ENCODE results near the gene CCDC50.

CCDC50 gene

DNA sequence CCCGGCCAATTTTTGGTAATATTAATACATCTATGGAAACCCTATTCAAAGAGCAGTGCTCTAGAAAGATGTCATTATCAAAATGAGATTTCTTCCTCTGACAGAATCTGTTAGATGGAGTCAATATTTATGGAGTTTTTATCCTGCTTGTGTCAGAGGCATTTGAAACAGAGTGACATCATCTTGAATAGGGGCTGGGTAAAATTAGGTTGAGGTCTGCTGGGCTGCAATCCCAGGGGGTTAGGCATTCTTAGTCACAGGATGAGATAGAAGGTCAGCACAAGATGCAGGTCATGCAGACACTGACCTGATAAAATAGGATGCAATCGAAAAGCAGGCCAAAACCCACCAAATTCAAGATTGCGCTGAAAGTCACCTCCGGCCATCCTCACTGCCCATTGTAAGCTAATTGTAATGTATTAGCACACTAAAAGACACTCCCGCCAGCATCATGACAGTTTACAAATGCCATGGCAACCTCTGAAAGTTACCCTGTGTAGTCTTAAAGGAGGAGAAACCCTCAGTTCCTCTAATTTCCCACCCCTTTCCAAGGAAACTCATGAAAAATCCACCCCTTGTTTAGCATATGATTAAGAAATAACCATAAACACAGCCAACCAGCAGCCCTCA lies 27.3 kb upstream of the CCDC50 start:
- TF ChIP-seq, protein P1, sequence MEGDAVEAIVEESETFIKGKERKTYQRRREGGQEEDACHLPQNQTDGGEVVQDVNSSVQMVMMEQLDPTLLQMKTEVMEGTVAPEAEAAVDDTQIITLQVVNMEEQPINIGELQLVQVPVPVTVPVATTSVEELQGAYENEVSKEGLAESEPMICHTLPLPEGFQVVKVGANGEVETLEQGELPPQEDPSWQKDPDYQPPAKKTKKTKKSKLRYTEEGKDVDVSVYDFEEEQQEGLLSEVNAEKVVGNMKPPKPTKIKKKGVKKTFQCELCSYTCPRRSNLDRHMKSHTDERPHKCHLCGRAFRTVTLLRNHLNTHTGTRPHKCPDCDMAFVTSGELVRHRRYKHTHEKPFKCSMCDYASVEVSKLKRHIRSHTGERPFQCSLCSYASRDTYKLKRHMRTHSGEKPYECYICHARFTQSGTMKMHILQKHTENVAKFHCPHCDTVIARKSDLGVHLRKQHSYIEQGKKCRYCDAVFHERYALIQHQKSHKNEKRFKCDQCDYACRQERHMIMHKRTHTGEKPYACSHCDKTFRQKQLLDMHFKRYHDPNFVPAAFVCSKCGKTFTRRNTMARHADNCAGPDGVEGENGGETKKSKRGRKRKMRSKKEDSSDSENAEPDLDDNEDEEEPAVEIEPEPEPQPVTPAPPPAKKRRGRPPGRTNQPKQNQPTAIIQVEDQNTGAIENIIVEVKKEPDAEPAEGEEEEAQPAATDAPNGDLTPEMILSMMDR (IDR thresholded peaks at IDR 0.05; ENCODE audit: extremely low read depth, insufficient read depth, missing control alignments) = no peak
- no peak for DNase-seq (ENCODE audit: low spot score)
- in situ Hi-C loops (cut with MboI; ENCODE audit: low pct_unique_long_range_greater_than_20kb, low sequenced_read_pairs, unreplicated experiment) = no loop called here

DNA sequence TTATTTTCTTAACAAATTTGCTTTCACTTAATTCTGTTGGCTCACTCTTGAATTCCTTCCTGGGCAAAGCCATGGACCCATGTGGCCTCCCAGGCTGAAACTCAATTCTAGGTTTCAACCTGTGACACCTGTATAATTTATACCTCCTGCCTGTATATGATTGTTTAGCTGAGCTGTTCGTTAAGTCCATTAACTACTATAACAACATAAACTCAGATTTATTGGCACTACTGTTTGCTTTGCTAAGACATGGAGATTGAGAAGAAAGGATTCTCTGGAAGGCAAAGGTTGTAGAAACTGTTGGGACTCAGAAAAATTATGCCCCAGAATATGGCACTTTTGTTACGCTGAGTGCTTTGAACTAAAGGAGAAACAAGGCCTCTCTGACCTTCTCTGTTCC lies 26.7 kb upstream of the CCDC50 start:
- TF ChIP-seq, protein P1 (IDR thresholded peaks at IDR 0.05; ENCODE audit: extremely low read depth, insufficient read depth, missing control alignments) = no peak
- in situ Hi-C loops (cut with MboI; ENCODE audit: low pct_unique_long_range_greater_than_20kb, low sequenced_read_pairs, unreplicated experiment) = no loop called here
- DNase-seq (ENCODE audit: low spot score) = no peak

DNA sequence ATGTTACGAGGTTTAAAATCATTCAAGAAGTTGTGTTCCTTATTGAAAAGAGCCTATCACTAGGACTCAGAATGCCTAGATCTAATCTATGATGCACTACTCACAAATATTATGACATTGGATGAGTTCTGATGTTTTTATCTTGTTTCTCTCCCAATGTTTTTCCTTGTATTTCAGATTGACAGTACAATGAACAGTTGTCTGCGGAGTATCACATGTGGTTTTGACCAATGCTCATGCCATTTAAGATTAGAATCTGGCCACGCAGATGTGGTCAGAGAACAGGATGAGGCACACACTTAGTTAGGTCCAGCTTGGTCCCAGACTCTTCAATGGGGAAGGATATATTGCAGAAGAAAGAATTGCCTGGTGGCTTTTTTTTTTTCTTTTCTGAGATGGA lies 25.6 kb upstream of the CCDC50 start:
- in situ Hi-C loops (cut with MboI; ENCODE audit: low pct_unique_long_range_greater_than_20kb, low sequenced_read_pairs, unreplicated experiment) = no loop called here
- TF ChIP-seq, protein P1 (IDR thresholded peaks at IDR 0.05; ENCODE audit: extremely low read depth, insufficient read depth, missing control alignments) = no peak
- DNase-seq (ENCODE audit: low spot score) = no peak

DNA sequence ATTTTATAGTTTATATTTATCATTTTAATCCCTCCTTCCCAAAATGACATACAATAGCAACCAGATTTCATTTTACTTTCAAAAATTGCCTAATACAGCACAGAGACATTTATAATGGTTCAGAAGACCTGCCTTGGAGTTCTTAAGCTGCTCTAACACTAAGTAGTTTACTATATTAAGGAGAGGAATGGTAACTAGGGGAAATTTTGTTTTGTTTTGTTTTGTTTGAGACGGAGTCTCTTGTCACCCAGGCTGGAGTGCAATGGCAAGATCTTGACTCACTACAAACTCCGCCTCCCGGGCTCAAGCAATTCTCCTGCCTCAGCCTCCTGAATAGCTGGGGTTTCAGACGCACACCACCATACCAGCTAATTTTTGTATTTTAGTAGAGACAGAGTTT lies 22.8 kb upstream of the CCDC50 start:
- DNase-seq (ENCODE audit: low spot score) = no peak
- in situ Hi-C loops (cut with MboI; ENCODE audit: low pct_unique_long_range_greater_than_20kb, low sequenced_read_pairs, unreplicated experiment) = no loop called here
- TF ChIP-seq, protein P1 (IDR thresholded peaks at IDR 0.05; ENCODE audit: extremely low read depth, insufficient read depth, missing control alignments) = no peak

DNA sequence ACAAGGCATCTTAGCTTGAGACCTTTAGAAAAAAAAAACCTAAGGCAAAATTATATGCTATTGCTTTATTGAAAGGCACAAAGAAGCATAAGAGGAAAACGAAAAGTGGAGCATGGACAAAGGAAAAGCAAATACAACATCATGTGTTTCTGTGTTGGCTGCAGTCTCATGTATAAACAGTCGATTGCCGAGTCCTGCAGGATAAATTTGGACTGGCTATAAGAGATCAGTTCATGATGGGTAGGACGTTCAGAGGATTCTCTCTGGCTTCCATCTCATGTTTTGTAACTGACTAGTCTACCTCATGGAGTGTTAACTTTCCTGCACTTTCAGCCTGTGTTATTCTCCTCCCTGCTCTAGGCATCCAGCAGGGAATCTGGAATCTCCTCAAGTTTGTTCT lies 21.9 kb upstream of the CCDC50 start:
- in situ Hi-C loops (cut with MboI; ENCODE audit: low pct_unique_long_range_greater_than_20kb, low sequenced_read_pairs, unreplicated experiment) = no loop called here
- TF ChIP-seq, protein P1 (IDR thresholded peaks at IDR 0.05; ENCODE audit: extremely low read depth, insufficient read depth, missing control alignments) = no peak
- DNase-seq (ENCODE audit: low spot score) = no peak

DNA sequence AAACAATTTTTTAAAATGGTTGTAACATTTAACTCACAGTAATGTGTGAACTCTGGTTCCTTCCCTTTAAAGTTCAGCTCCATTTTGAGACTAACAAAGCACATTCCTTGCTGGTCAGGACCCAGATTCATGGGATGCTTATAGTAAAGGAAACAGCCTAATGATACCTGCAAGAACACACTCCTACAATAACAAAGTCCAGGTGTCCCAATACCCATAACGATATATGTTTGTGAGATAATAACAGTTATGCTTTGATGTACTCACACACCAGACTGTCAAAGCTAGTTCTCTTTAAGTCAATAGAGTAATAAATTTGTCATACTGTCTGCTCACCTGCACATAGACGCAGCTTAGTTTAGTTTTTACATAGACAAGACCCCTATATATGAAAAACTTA lies 15.9 kb upstream of the CCDC50 start:
- TF ChIP-seq, protein P1 (IDR thresholded peaks at IDR 0.05; ENCODE audit: extremely low read depth, insufficient read depth, missing control alignments) = no peak
- DNase-seq (ENCODE audit: low spot score) = no peak
- in situ Hi-C loops (cut with MboI; ENCODE audit: low pct_unique_long_range_greater_than_20kb, low sequenced_read_pairs, unreplicated experiment) = no loop called here
